ENCODE data around the gene DCLRE1B. TPM values are rescaled to one million over a fixed set of nuclear protein-coding genes. Genes with fewer than 3 reads are reported as not detected.

DCLRE1B gene
- total RNA-seq, 2 experiments from 2014 or later, result 19.1 to 19.3 TPM

GRCh38 chr1:113963281-113963906 is 58.3 kb downstream of the DCLRE1B start:
- H3K4me1 Mint-ChIP-seq (ENCODE audit: low read depth), result peaks cover 20% of the 10 kb centered on the region
- ATAC-seq (no peak), DNase-seq (no peak)
- peak; percentile 14 for TF ChIP-seq CTCF (IDR thresholded peaks at IDR 0.05)
- H3K4me3 Mint-ChIP-seq, result no peak overlapping the region
- ChIA-PET CTCF (interaction anchor here (0.8 to 4.8 kb wide), 13 partner anchors 8 to 319 kb away, joined by 3 to 26 read pairs (median 6); partner anchors contain the start of genes AP4B1 and OLFML3), POLR2A (interaction anchor here (1.0 to 2.2 kb wide), 5 partner anchors 11 to 58 kb away, joined by 3 to 8 read pairs (median 5); partner anchors contain the start of genes AP4B1, DCLRE1B and HIPK1)
- H3K36me3 Mint-ChIP-seq (ENCODE audit: low read depth), result peaks cover 60% of the 10 kb centered on the region
- no peaks in the 10 kb centered on the region for H3K27me3 Mint-ChIP-seq
- H3K27ac Mint-ChIP-seq, result peak overlapping the region; percentile 34
- intact Hi-C loops (cut with micrococcal nuclease), result no loop called here
- no peaks in the 10 kb centered on the region for H3K9me3 Mint-ChIP-seq

Other genes with a start within 250 kb of the DCLRE1B start
- gene PHTF1, start 145.8 kb upstream of the DCLRE1B start, total RNA-seq, result 10 to 100 TPM; 13.1 to 14.4 TPM
- 10 to 100 TPM; 25.6 to 28.3 TPM for gene RSBN1, start 92.8 kb upstream of the DCLRE1B start, total RNA-seq
- gene PTPN22, start 33.6 kb upstream of the DCLRE1B start, total RNA-seq, result 10 to 100 TPM; 54.0 to 56.0 TPM
- gene BCL2L15, start 17.7 kb upstream of the DCLRE1B start, total RNA-seq, result under 1 TPM; 0.40 to 0.61 TPM
- 10 to 100 TPM; 38.2 to 38.5 TPM for gene AP4B1, start 527 bp upstream of the DCLRE1B start, total RNA-seq
- gene HIPK1, start 24.0 kb downstream of the DCLRE1B start, total RNA-seq, result 10 to 100 TPM; 42.8 to 45.1 TPM
- gene OLFML3, start 74.1 kb downstream of the DCLRE1B start, total RNA-seq, result under 1 TPM; 0.14 to 0.49 TPM
- gene SYT6, start 248.5 kb downstream of the DCLRE1B start, total RNA-seq, result not detected

Measured in activated CD8-positive, alpha-beta T cell treated with anti-CD3 and anti-CD28 coated beads for 36 hours (primary cell).